ENCODE measurements around the gene RMND1.

Gene RMND1

DNA sequence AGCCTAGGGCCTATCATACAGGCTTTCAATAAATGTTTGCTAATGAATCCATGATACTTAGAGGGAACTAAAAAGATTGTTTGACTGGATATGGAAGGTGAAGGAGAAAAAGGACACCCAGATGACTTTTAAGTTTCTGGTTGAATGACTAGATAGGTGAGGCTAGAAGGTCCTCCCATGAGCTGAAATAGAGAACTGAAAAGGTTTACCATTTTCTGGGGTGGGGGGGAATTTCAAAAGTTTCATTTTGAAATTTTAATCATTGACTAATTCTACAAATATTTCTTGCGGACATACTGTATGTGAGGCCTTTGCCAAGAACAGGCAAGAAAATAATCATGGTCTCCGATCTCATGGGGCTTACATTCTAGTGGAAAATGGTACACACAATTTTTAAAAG, 42.7 kb downstream of the RMND1 start:
- Histone ChIP-seq H3K4me2 (ENCODE audit: low read length) (no peak overlapping the region), H3K9me2 (replicated peaks; ENCODE audit: control insufficient read depth, low read length) (no peaks in the 10 kb centered on the region), H3K27me3 (ENCODE audit: control insufficient read depth, low read length) (no peaks in the 10 kb centered on the region), H3K9me3 (ENCODE audit: control insufficient read depth, insufficient read depth, low read length) (no peaks in the 10 kb centered on the region), H3K4me1 (ENCODE audit: control insufficient read depth, low read length) (no peaks in the 10 kb centered on the region), H3K36me3 (ENCODE audit: control insufficient read depth, low read length) (peaks cover 80% of the 10 kb centered on the region), H3K4me3 (ENCODE audit: low read length) (no peak overlapping the region), H4K20me1 (ENCODE audit: control insufficient read depth, insufficient read depth, low read depth, low read length) (peaks cover 13% of the 10 kb centered on the region; the same call in 1 of the 2 replicates), H3K27ac (ENCODE audit: low read depth, low read length) (no peak overlapping the region), H3K79me2 (ENCODE audit: control insufficient read depth, low read length) (peaks cover 26% of the 10 kb centered on the region), H3F3A (ENCODE audit: control insufficient read depth, insufficient read depth) (peaks cover 20% of the 10 kb centered on the region)
- TF ChIP-seq, protein P1, sequence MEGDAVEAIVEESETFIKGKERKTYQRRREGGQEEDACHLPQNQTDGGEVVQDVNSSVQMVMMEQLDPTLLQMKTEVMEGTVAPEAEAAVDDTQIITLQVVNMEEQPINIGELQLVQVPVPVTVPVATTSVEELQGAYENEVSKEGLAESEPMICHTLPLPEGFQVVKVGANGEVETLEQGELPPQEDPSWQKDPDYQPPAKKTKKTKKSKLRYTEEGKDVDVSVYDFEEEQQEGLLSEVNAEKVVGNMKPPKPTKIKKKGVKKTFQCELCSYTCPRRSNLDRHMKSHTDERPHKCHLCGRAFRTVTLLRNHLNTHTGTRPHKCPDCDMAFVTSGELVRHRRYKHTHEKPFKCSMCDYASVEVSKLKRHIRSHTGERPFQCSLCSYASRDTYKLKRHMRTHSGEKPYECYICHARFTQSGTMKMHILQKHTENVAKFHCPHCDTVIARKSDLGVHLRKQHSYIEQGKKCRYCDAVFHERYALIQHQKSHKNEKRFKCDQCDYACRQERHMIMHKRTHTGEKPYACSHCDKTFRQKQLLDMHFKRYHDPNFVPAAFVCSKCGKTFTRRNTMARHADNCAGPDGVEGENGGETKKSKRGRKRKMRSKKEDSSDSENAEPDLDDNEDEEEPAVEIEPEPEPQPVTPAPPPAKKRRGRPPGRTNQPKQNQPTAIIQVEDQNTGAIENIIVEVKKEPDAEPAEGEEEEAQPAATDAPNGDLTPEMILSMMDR (IDR thresholded peaks at IDR 0.05; ENCODE audit: low read depth, low read length, poor library complexity, severe bottlenecking): no peak
- TF ChIP-seq EZH2phosphoT487 (IDR thresholded peaks at IDR 0.05; ENCODE audit: borderline replicate concordance, low read length): no peak

DNA sequence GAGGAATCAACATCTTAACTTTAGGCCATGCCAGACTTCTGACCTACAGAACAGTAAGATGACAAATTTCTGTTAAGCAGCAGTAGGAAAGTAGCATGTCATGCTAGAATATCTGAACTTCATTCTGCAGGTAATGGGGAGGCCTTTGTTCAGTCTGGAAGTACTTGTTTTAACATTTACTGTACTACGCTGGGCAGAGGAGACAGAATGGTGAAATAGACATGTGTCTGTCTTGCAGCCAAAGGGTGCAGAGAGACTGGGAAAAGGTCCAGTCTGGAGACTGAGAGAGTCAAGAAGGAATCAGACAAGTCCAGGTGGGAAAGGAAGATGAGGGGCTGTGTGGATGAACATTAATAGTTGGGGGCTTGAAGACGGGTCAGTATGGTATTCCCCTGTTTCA, 43.1 kb downstream of the RMND1 start:
- Histone ChIP-seq H4K20me1 (ENCODE audit: control insufficient read depth, insufficient read depth, low read depth, low read length) (peaks cover 13% of the 10 kb centered on the region; the same call in 1 of the 2 replicates), H3F3A (ENCODE audit: control insufficient read depth, insufficient read depth) (peaks cover 20% of the 10 kb centered on the region), H3K9me2 (replicated peaks; ENCODE audit: control insufficient read depth, low read length) (no peaks in the 10 kb centered on the region), H3K4me2 (ENCODE audit: low read length) (no peak overlapping the region), H3K4me1 (ENCODE audit: control insufficient read depth, low read length) (no peaks in the 10 kb centered on the region), H3K9me3 (ENCODE audit: control insufficient read depth, insufficient read depth, low read length) (no peaks in the 10 kb centered on the region), H3K36me3 (ENCODE audit: control insufficient read depth, low read length) (peaks cover 82% of the 10 kb centered on the region), H3K4me3 (ENCODE audit: low read length) (no peak overlapping the region), H3K27me3 (ENCODE audit: control insufficient read depth, low read length) (no peaks in the 10 kb centered on the region), H3K27ac (ENCODE audit: low read depth, low read length) (no peak overlapping the region), H3K79me2 (ENCODE audit: control insufficient read depth, low read length) (peaks cover 29% of the 10 kb centered on the region)
- no peak for TF ChIP-seq EZH2phosphoT487 (IDR thresholded peaks at IDR 0.05; ENCODE audit: borderline replicate concordance, low read length)
- TF ChIP-seq, protein P1 (IDR thresholded peaks at IDR 0.05; ENCODE audit: low read depth, low read length, poor library complexity, severe bottlenecking): no peak

DNA sequence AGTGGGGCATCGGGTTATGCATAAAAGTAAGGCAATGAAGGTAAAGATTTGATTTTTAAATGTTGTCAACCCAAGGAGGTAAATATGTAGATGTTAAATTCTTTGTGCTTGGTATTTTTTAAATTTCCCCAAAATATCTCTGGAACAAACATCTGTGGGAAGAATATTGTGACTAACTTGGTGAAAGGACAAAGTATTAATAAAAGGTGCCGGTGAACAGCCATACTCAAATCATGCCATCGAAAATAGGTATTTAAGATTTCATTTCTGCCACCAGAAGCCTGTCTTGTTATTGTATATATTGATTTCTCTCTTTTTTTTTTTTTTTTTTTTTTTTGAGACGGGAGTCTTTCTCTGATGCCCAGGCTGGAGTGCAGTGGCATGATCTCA, 48.0 kb downstream of the RMND1 start:
- peaks cover 76% of the 10 kb centered on the region for H3K79me2 ChIP-seq (ENCODE audit: control insufficient read depth, low read length)

More for the DNA sequence above, 48.0 kb downstream of the RMND1 start:
- H3K9me2 ChIP-seq (replicated peaks; ENCODE audit: control insufficient read depth, low read length): no peaks in the 10 kb centered on the region
- no peak overlapping the region for H3K4me2 ChIP-seq (ENCODE audit: low read length)
- no peaks in the 10 kb centered on the region for H3K27me3 ChIP-seq (ENCODE audit: control insufficient read depth, low read length)
- TF ChIP-seq EZH2phosphoT487 (IDR thresholded peaks at IDR 0.05; ENCODE audit: borderline replicate concordance, low read length): no peak
- TF ChIP-seq, protein P1 (IDR thresholded peaks at IDR 0.05; ENCODE audit: low read depth, low read length, poor library complexity, severe bottlenecking): no peak
- H3K4me1 ChIP-seq (ENCODE audit: control insufficient read depth, low read length): peaks cover 13% of the 10 kb centered on the region
- no peak overlapping the region for H3K4me3 ChIP-seq (ENCODE audit: low read length)
- H3K36me3 ChIP-seq (ENCODE audit: control insufficient read depth, low read length): peaks cover 77% of the 10 kb centered on the region
- peaks cover 24% of the 10 kb centered on the region for H4K20me1 ChIP-seq (ENCODE audit: control insufficient read depth, insufficient read depth, low read depth, low read length)
- no peak overlapping the region for H3K27ac ChIP-seq (ENCODE audit: low read depth, low read length)
- no peaks in the 10 kb centered on the region for H3K9me3 ChIP-seq (ENCODE audit: control insufficient read depth, insufficient read depth, low read length)
- H3F3A ChIP-seq (ENCODE audit: control insufficient read depth, insufficient read depth): peaks cover 23% of the 10 kb centered on the region

Data from DOHH2 (cell line).